H9 (cell line): Measurements from ENCODE around the gene NUP58. TPM values are rescaled to one million over a fixed set of nuclear protein-coding genes. Genes with fewer than 3 reads are reported as not detected.

ENCODE experiments used
- DNase-seq: peaks from one replicate; pipeline ENCODE4 v3.0.0-alpha.2; 2017
- H2AFZ ChIP-seq: one replicate; pipeline ENCODE4 v1.6.1; 2013; ENCODE audit warnings: mild to moderate bottlenecking, low read length, control low read depth, moderate library complexity
- H2AK5ac ChIP-seq: 2 replicates; pipeline ENCODE4 v1.6.1; 2013; ENCODE audit warnings: low read length, control low read depth, mixed read lengths; ENCODE audit not compliant: insufficient read length
- H2BK120ac ChIP-seq: one replicate; pipeline ENCODE4 v1.6.1; 2013; ENCODE audit warnings: low read depth, mild to moderate bottlenecking, low read length, control low read depth, inconsistent platforms; ENCODE audit not compliant: poor library complexity, severe bottlenecking
- H2BK12ac ChIP-seq: 2 replicates; pipeline ENCODE4 v1.6.1; 2013; ENCODE audit warnings: low read length, control low read depth, mixed read lengths, low read depth; ENCODE audit not compliant: insufficient read length
- H2BK15ac ChIP-seq: 2 replicates; pipeline ENCODE4 v1.6.1; 2013; ENCODE audit warnings: low read depth, low read length, control low read depth
- H2BK20ac ChIP-seq: one replicate; pipeline ENCODE4 v1.6.1; 2013; ENCODE audit warnings: low read depth, mild to moderate bottlenecking, low read length, control low read depth, inconsistent platforms; ENCODE audit not compliant: poor library complexity, severe bottlenecking
- H2BK5ac ChIP-seq: 2 replicates; pipeline ENCODE4 v1.6.1; 2013; ENCODE audit warnings: low read length, control low read depth, mixed read lengths; ENCODE audit not compliant: insufficient read length
- H3K14ac ChIP-seq: 2 replicates; pipeline ENCODE4 v1.6.1; 2013; ENCODE audit warnings: low read length, control low read depth; ENCODE audit not compliant: insufficient read depth
- H3K18ac ChIP-seq: 2 replicates; pipeline ENCODE4 v1.6.1; 2013; ENCODE audit warnings: low read depth, mild to moderate bottlenecking, mixed read lengths, low read length, control low read depth; ENCODE audit not compliant: insufficient read length
- H3K23ac ChIP-seq: 2 replicates; pipeline ENCODE4 v1.6.1; 2013; ENCODE audit warnings: low read length, control low read depth, mixed read lengths, low read depth; ENCODE audit not compliant: insufficient read length
- H3K23me2 ChIP-seq: 2 replicates; pipeline ENCODE4 v1.6.1; 2013; ENCODE audit warnings: low read depth, mild to moderate bottlenecking, mixed read lengths, low read length, control low read depth; ENCODE audit not compliant: insufficient read length, poor library complexity, severe bottlenecking
- H3K27ac ChIP-seq: 2 replicates; pipeline ENCODE4 v1.5.1; 2013; ENCODE audit warnings: low read length, control low read depth, mixed read lengths, low read depth; ENCODE audit not compliant: insufficient read length
- H3K27me3 ChIP-seq: 2 replicates; pipeline ENCODE4 v1.6.1; 2013; ENCODE audit warnings: low read length, control low read depth, inconsistent platforms; ENCODE audit not compliant: insufficient read depth
- H3K4ac ChIP-seq: 2 replicates; pipeline ENCODE4 v1.6.1; 2013; ENCODE audit warnings: low read depth, mild to moderate bottlenecking, control low read depth, inconsistent platforms, low read length, moderate library complexity
- H3K4me1 ChIP-seq: 2 replicates; pipeline ENCODE4 v1.6.1; 2013; ENCODE audit warnings: low read length, control low read depth, inconsistent platforms; ENCODE audit not compliant: insufficient read depth
- H3K4me2 ChIP-seq: 2 replicates; pipeline ENCODE4 v1.6.1; 2013; ENCODE audit warnings: low read length, control low read depth, mixed read lengths; ENCODE audit not compliant: insufficient read length, insufficient read depth
- H3K56ac ChIP-seq: 2 replicates; pipeline ENCODE4 v1.6.1; 2013; ENCODE audit warnings: low read depth, mild to moderate bottlenecking, mixed read lengths, low read length, control low read depth; ENCODE audit not compliant: insufficient read length
- H3K79me1 ChIP-seq: 2 replicates; pipeline ENCODE4 v1.6.1; 2013; ENCODE audit warnings: low read depth, mild to moderate bottlenecking, moderate library complexity, low read length, control low read depth, inconsistent platforms; ENCODE audit not compliant: insufficient read depth, poor library complexity, severe bottlenecking
- H3K79me2 ChIP-seq: 2 replicates; pipeline ENCODE4 v1.6.1; 2013; ENCODE audit warnings: low read length, control low read depth, inconsistent platforms; ENCODE audit not compliant: insufficient read depth
- H3K9ac ChIP-seq: 2 replicates; pipeline ENCODE4 v1.6.1; 2013; ENCODE audit warnings: low read length, control low read depth, mixed read lengths; ENCODE audit not compliant: insufficient read length; ENCODE audit errors: extremely low read depth
- H3K9me3 ChIP-seq: one replicate; pipeline ENCODE4 v1.6.1; 2013; ENCODE audit warnings: low read depth, low read length, inconsistent platforms; ENCODE audit not compliant: control insufficient read depth
- H3T11ph ChIP-seq: one replicate; pipeline ENCODE4 v1.6.1; 2013; ENCODE audit warnings: mild to moderate bottlenecking, low read length, control low read depth, inconsistent platforms
- H4K20me1 ChIP-seq: one replicate; pipeline ENCODE4 v1.6.1; 2013; ENCODE audit not compliant: control insufficient read depth, insufficient read length, insufficient read depth
- H4K5ac ChIP-seq: 2 replicates; pipeline ENCODE4 v1.6.1; 2013; ENCODE audit warnings: low read depth, mild to moderate bottlenecking, mixed read lengths, low read length, control low read depth; ENCODE audit not compliant: insufficient read length
- H4K8ac ChIP-seq: replicated peaks from 2 replicates; pipeline ENCODE4 v1.6.1; 2013; ENCODE audit warnings: low read length, control low read depth, mixed read lengths, low read depth; ENCODE audit not compliant: insufficient read length
- H4K91ac ChIP-seq: 2 replicates; pipeline ENCODE4 v1.6.1; 2013; ENCODE audit warnings: low read depth, mild to moderate bottlenecking, moderate library complexity, mixed read lengths, low read length, control low read depth; ENCODE audit not compliant: insufficient read length
- H3K27ac Mint-ChIP-seq, 3 experiments: 2 replicates in 2 of 3; 3 replicates in 1 of 3; pipeline ENCODE4 v1.8.0; 2020 to 2021; ENCODE audit warnings: mixed read lengths in 3 of 3, mild to moderate bottlenecking in 1 of 3, moderate library complexity in 1 of 3
- H3K27me3 Mint-ChIP-seq: 2 replicates; pipeline ENCODE4 v1.8.0; 2021; ENCODE audit warnings: low read depth, mild to moderate bottlenecking, moderate library complexity, mixed read lengths
- H3K36me3 Mint-ChIP-seq, 3 experiments: 2 replicates in 2 of 3; 3 replicates in 1 of 3; pipeline ENCODE4 v1.8.0; 2020 to 2021; ENCODE audit warnings: low read depth in 3 of 3, mixed read lengths in 3 of 3; ENCODE audit not compliant: insufficient read depth in 1 of 3
- H3K4me1 Mint-ChIP-seq, 2 experiments: 2 replicates each; pipeline ENCODE4 v1.8.0; 2020; ENCODE audit warnings: mixed read lengths in 2 of 2
- H3K4me3 Mint-ChIP-seq, 2 experiments: 2 replicates in 1 of 2; 3 replicates in 1 of 2; pipeline ENCODE4 v1.8.0; 2020 to 2021; ENCODE audit warnings: mild to moderate bottlenecking in 2 of 2, mixed read lengths in 2 of 2, moderate library complexity in 1 of 2
- H3K9me3 Mint-ChIP-seq, 2 experiments: 2 replicates in 1 of 2; 3 replicates in 1 of 2; pipeline ENCODE4 v1.8.0; 2020; ENCODE audit warnings: mild to moderate bottlenecking in 2 of 2, mixed read lengths in 2 of 2, moderate library complexity in 1 of 2
- WGBS: extraction: QIAGEN DNeasy Blood & Tissue Kit; methylation state at CpG from one replicate; pipeline ENCODE4 v1.1.7; 2013; ENCODE audit warnings: missing lambda C conversion rate, low lambda C conversion rate, mixed read lengths; ENCODE audit not compliant: insufficient read length; ENCODE audit errors: extremely low coverage; 5-methylcytosine and 5-hydroxymethylcytosine counted together
- total RNA-seq: library from RNA; stranded (reverse); gene quantifications from 2 replicates; pipeline ENCODE4 v1.2.1, GENCODE V29; 2021
- TF ChIP-seq, protein P1 (sequence below): fragments of 200-600 bp; sonication (generic); conservative IDR thresholded peaks from 3 replicates; pipeline ENCODE4 v1.8.0; 2021; ENCODE audit warnings: antibody characterized with exemption, mild to moderate bottlenecking

Gene NUP58
- total RNA-seq, 1 experiment from 2014 or later, result 77.6 TPM

GRCh38 chr13:25306671-25307464, 5.4 kb downstream of the NUP58 start:
- Histone ChIP-seq H3K79me2 (peaks cover 30% of the 10 kb centered on the region), H4K20me1 (no peaks in the 10 kb centered on the region), H3K9ac (no peak overlapping the region)

More at GRCh38 chr13:25306671-25307464, 5.4 kb downstream of the NUP58 start:
- no peaks in the 10 kb centered on the region for H3K27me3 Mint-ChIP-seq
- Histone ChIP-seq H2BK5ac (no peak overlapping the region), H3K18ac (no peak overlapping the region), H4K91ac (no peak overlapping the region), H4K5ac (no peak overlapping the region), H3K27me3 (no peaks in the 10 kb centered on the region), H3K27ac (no peak overlapping the region), H3K4me2 (no peak overlapping the region), H2BK15ac (no peak overlapping the region), H3K23me2 (no peaks in the 10 kb centered on the region), H2BK20ac (no peak overlapping the region), H3K56ac (no peak overlapping the region), H2AFZ (no peak overlapping the region), H3K23ac (no peak overlapping the region), H4K8ac (no peak overlapping the region), H3K79me1 (no peaks in the 10 kb centered on the region), H3K14ac (no peak overlapping the region), H3K4ac (no peak overlapping the region), H2AK5ac (no peak overlapping the region), H2BK12ac (no peak overlapping the region), H3K4me1 (no peaks in the 10 kb centered on the region), H3K9me3 (no peaks in the 10 kb centered on the region), H3T11ph (no peak overlapping the region), H2BK120ac (no peak overlapping the region)
- H3K4me3 Mint-ChIP-seq, result no peak overlapping the region
- no CpG with 5 or more reads among the region's 7 CpGs for WGBS
- peak overlapping the region in 1 of 3 experiments; percentile 26; a peak in 2 of 7 replicates for H3K27ac Mint-ChIP-seq
- peaks cover 24 to 67% (median 61%) of the 10 kb centered on the region in 3 experiments for H3K36me3 Mint-ChIP-seq
- TF ChIP-seq, protein P1, sequence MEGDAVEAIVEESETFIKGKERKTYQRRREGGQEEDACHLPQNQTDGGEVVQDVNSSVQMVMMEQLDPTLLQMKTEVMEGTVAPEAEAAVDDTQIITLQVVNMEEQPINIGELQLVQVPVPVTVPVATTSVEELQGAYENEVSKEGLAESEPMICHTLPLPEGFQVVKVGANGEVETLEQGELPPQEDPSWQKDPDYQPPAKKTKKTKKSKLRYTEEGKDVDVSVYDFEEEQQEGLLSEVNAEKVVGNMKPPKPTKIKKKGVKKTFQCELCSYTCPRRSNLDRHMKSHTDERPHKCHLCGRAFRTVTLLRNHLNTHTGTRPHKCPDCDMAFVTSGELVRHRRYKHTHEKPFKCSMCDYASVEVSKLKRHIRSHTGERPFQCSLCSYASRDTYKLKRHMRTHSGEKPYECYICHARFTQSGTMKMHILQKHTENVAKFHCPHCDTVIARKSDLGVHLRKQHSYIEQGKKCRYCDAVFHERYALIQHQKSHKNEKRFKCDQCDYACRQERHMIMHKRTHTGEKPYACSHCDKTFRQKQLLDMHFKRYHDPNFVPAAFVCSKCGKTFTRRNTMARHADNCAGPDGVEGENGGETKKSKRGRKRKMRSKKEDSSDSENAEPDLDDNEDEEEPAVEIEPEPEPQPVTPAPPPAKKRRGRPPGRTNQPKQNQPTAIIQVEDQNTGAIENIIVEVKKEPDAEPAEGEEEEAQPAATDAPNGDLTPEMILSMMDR, result no peak
- H3K9me3 Mint-ChIP-seq, result no peaks in the 10 kb centered on the region; a peak in 1 of 5 replicates
- peaks cover 15% of the 10 kb centered on the region in 2 experiments for H3K4me1 Mint-ChIP-seq
- no peak for DNase-seq
